ENCODE data around the gene NAGPA.

DNA sequence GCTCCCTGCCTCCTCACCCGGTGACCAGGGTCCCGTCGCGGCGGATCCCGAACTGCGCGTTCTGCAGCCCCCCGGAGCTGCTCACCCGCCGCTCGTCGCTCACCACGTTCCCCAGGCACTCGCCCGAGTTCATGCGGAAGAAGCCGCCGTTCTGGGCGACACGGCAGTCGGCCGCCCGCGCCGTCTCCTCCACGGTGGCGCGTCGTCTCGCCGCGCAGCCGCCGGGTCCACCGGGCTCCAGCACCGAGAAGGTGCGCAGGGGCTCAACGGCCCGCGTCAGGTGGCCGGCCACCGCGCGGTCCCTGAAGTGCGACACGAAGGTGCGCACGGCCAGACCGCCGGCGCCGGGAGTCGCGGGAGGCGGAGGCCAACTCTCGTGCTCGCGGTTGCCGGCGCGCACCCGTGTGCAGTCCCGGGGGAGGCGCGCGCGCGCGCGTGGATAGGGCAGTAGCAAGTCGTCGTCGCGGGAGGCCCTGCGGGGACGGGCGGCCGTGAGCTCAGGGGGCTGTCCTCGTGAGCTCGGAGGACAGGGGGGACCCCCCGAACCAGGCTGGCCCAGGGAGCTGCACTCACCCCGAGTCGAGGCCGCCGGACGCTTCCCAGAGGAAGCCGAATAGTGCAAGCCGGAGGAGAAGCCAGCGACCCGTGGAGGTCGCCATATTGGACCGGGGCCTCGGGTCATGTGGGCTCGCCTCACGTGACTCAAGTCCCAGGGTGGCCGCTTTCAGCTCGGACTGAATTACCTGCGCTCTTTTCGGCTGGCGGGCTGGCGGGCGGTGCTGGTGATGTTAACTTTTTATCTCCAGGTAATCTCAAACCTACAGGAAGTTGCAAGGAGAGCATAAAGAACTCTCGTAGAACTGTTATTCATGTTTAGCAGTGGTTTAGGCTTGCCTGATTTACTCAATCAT is at the start of gene NAGPA:
- TF ChIP-seq EZH2 (IDR thresholded peaks at IDR 0.05; ENCODE audit: insufficient read depth, low read length): no peak
- TF ChIP-seq, protein P1, sequence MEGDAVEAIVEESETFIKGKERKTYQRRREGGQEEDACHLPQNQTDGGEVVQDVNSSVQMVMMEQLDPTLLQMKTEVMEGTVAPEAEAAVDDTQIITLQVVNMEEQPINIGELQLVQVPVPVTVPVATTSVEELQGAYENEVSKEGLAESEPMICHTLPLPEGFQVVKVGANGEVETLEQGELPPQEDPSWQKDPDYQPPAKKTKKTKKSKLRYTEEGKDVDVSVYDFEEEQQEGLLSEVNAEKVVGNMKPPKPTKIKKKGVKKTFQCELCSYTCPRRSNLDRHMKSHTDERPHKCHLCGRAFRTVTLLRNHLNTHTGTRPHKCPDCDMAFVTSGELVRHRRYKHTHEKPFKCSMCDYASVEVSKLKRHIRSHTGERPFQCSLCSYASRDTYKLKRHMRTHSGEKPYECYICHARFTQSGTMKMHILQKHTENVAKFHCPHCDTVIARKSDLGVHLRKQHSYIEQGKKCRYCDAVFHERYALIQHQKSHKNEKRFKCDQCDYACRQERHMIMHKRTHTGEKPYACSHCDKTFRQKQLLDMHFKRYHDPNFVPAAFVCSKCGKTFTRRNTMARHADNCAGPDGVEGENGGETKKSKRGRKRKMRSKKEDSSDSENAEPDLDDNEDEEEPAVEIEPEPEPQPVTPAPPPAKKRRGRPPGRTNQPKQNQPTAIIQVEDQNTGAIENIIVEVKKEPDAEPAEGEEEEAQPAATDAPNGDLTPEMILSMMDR (IDR thresholded peaks at IDR 0.05; ENCODE audit: insufficient read depth, low read depth, low read length): no peak
